Measurements from ENCODE around the gene ZFAND5.

Gene ZFAND5

DNA sequence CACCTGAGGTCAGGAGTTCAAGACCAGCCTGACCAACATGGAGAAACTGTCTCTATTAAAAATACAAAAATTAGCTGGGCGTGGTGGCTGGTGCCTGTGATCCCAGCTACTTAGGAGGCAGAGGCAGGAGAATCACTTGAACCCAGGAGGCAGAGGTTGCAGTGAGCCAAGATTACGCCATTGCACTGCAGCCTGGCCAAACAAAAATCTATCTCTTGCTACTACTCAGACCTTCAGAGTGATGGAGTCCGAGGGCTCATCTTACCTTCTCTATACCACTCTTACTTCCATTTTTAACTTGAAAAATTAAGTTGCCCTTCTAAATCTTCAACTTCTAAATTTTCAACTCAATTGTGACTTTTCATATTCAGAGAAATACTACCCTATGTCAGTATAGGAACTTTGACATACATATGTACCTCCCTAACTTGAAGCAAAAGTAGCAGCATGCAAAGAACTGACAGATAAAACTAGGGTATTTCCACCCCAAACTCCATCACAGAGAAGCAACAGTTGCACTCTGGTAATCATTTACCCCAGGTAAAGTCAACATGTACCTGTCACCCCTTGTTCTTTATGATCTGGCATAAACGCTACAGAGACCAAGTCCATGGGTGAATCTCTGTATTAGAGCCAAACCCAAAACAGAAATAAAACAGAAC, 11.4 kb downstream of the ZFAND5 start:
- Mint-ChIP-seq H3K27me3 (ENCODE audit: low read depth) (no peaks in the 10 kb centered on the region), H3K4me3 (no peak overlapping the region), H3K27ac (no peak overlapping the region), H3K9me3 (no peaks in the 10 kb centered on the region), H3K36me3 (ENCODE audit: low read depth) (peaks cover 49% of the 10 kb centered on the region), H3K4me1 (ENCODE audit: low read depth) (peaks cover 26% of the 10 kb centered on the region)

- H3K4me1 Mint-ChIP-seq (ENCODE audit: low read depth) = peaks cover 22% of the 10 kb centered on the region
- H3K4me3 Mint-ChIP-seq = no peak overlapping the region
- peaks cover 46% of the 10 kb centered on the region for H3K36me3 Mint-ChIP-seq (ENCODE audit: low read depth)
- no peaks in the 10 kb centered on the region for H3K9me3 Mint-ChIP-seq
- H3K27me3 Mint-ChIP-seq (ENCODE audit: low read depth) = no peaks in the 10 kb centered on the region
- H3K27ac Mint-ChIP-seq = no peak overlapping the region
Observed at GRCh38 chr9:72352911-72353388, 12.1 kb downstream of the ZFAND5 start.

- H3K4me3 Mint-ChIP-seq = no peak overlapping the region
Observed at GRCh38 chr9:72351538-72352453, 13.2 kb downstream of the ZFAND5 start.

GRCh38 chr9:72349911-72350310, 15.1 kb downstream of the ZFAND5 start:
- peaks cover 19% of the 10 kb centered on the region for H3K36me3 Mint-ChIP-seq (ENCODE audit: low read depth)
- H3K4me3 Mint-ChIP-seq = no peak overlapping the region
- no peak overlapping the region for H3K27ac Mint-ChIP-seq
- no peaks in the 10 kb centered on the region for H3K27me3 Mint-ChIP-seq (ENCODE audit: low read depth)
- H3K4me1 Mint-ChIP-seq (ENCODE audit: low read depth) = peaks cover 2% of the 10 kb centered on the region
- H3K9me3 Mint-ChIP-seq = no peaks in the 10 kb centered on the region

More at GRCh38 chr9:72351538-72352453, 13.2 kb downstream of the ZFAND5 start:
- Mint-ChIP-seq H3K36me3 (ENCODE audit: low read depth) (peaks cover 38% of the 10 kb centered on the region), H3K4me1 (ENCODE audit: low read depth) (peaks cover 13% of the 10 kb centered on the region), H3K9me3 (no peaks in the 10 kb centered on the region), H3K27me3 (ENCODE audit: low read depth) (no peaks in the 10 kb centered on the region), H3K27ac (no peak overlapping the region)

- Mint-ChIP-seq H3K4me1 (ENCODE audit: low read depth) (no peaks in the 10 kb centered on the region), H3K4me3 (no peak overlapping the region), H3K27ac (no peak overlapping the region), H3K36me3 (ENCODE audit: low read depth) (peaks cover 14% of the 10 kb centered on the region), H3K27me3 (ENCODE audit: low read depth) (no peaks in the 10 kb centered on the region), H3K9me3 (no peaks in the 10 kb centered on the region)
Observed at GRCh38 chr9:72349240-72349639, 15.8 kb downstream of the ZFAND5 start.

- H3K9me3 Mint-ChIP-seq = no peaks in the 10 kb centered on the region
- H3K36me3 Mint-ChIP-seq (ENCODE audit: low read depth) = peaks cover 2% of the 10 kb centered on the region
- H3K27ac Mint-ChIP-seq = no peak overlapping the region
- no peaks in the 10 kb centered on the region for H3K4me1 Mint-ChIP-seq (ENCODE audit: low read depth)
- H3K4me3 Mint-ChIP-seq = no peak overlapping the region
- no peaks in the 10 kb centered on the region for H3K27me3 Mint-ChIP-seq (ENCODE audit: low read depth)
Observed at GRCh38 chr9:72346333-72346732, 18.7 kb downstream of the ZFAND5 start.

DNA sequence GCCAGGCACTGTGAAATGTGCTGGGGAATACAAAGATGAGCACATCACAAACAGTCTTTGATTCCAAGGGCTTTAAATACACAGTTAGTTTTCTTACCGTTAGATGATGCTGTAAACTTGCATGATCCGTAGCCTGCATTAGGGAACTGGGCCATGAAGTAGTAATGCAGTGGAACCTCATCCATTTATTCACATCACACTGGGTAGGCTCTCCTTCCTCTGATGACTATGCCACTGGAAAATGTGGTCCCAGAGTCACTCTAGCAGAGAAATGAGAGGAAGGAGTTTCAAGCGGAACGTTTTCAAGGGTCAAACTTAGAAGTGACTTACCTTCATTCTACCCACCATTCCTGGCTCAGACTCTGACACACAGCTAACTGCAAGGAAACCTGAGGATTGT, 26.4 kb downstream of the ZFAND5 start:
- Mint-ChIP-seq H3K27me3 (ENCODE audit: low read depth) (no peaks in the 10 kb centered on the region), H3K4me3 (no peak overlapping the region), H3K27ac (no peak overlapping the region), H3K36me3 (ENCODE audit: low read depth) (no peaks in the 10 kb centered on the region), H3K4me1 (ENCODE audit: low read depth) (no peaks in the 10 kb centered on the region), H3K9me3 (no peaks in the 10 kb centered on the region)

- H3K36me3 Mint-ChIP-seq (ENCODE audit: low read depth) = no peaks in the 10 kb centered on the region
- no peaks in the 10 kb centered on the region for H3K4me1 Mint-ChIP-seq (ENCODE audit: low read depth)
- H3K27ac Mint-ChIP-seq = no peak overlapping the region
- no peaks in the 10 kb centered on the region for H3K27me3 Mint-ChIP-seq (ENCODE audit: low read depth)
- no peak overlapping the region for H3K4me3 Mint-ChIP-seq
- no peaks in the 10 kb centered on the region for H3K9me3 Mint-ChIP-seq
Observed at GRCh38 chr9:72337286-72337685, 27.7 kb downstream of the ZFAND5 start.

- Mint-ChIP-seq H3K4me1 (ENCODE audit: low read depth) (no peaks in the 10 kb centered on the region), H3K9me3 (no peaks in the 10 kb centered on the region), H3K27me3 (ENCODE audit: low read depth) (peaks cover 3% of the 10 kb centered on the region), H3K27ac (no peak overlapping the region), H3K36me3 (ENCODE audit: low read depth) (no peaks in the 10 kb centered on the region), H3K4me3 (no peak overlapping the region)
Observed at GRCh38 chr9:72334658-72335337, 30.2 kb downstream of the ZFAND5 start.

GRCh38 chr9:72333709-72334108, 31.3 kb downstream of the ZFAND5 start:
- Mint-ChIP-seq H3K27me3 (ENCODE audit: low read depth) (peaks cover 3% of the 10 kb centered on the region), H3K9me3 (no peaks in the 10 kb centered on the region), H3K4me3 (no peak overlapping the region), H3K4me1 (ENCODE audit: low read depth) (no peaks in the 10 kb centered on the region), H3K36me3 (ENCODE audit: low read depth) (no peaks in the 10 kb centered on the region), H3K27ac (no peak overlapping the region)

DNA sequence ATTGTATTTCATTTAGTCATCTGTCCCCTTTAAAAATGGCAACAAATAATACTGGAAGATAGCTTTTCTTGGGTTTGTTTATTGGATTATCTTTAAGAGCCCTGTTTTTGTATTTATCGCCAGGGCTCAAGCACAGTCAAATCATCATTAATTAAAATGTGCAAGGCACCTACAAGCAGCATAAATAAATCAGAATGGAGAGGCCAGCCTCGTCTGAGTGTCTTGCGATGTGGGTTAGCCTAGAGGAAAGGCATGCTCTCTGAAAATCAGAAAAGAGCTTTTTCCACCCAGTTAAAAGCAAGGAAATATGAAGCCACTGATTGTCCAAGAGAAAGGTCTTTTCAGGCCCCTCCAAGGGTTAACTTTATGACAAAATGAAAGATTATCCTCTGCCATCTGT, 31.8 kb downstream of the ZFAND5 start:
- H3K27me3 Mint-ChIP-seq (ENCODE audit: low read depth) = peaks cover 3% of the 10 kb centered on the region
- H3K4me3 Mint-ChIP-seq = no peak overlapping the region
- no peaks in the 10 kb centered on the region for H3K4me1 Mint-ChIP-seq (ENCODE audit: low read depth)
- no peak overlapping the region for H3K27ac Mint-ChIP-seq
- H3K36me3 Mint-ChIP-seq (ENCODE audit: low read depth) = no peaks in the 10 kb centered on the region
- H3K9me3 Mint-ChIP-seq = no peaks in the 10 kb centered on the region

GRCh38 chr9:72332351-72332750, 32.7 kb downstream of the ZFAND5 start:
- Mint-ChIP-seq H3K4me1 (ENCODE audit: low read depth) (no peaks in the 10 kb centered on the region), H3K9me3 (no peaks in the 10 kb centered on the region), H3K4me3 (no peak overlapping the region), H3K27ac (no peak overlapping the region), H3K27me3 (ENCODE audit: low read depth) (peaks cover 3% of the 10 kb centered on the region), H3K36me3 (ENCODE audit: low read depth) (no peaks in the 10 kb centered on the region)

- H3K36me3 Mint-ChIP-seq (ENCODE audit: low read depth) = no peaks in the 10 kb centered on the region
Observed at GRCh38 chr9:72327631-72328030, 37.4 kb downstream of the ZFAND5 start.

GRCh38 chr9:72326641-72327040, 38.4 kb downstream of the ZFAND5 start:
- no peak overlapping the region for H3K4me3 Mint-ChIP-seq
- peaks cover 12% of the 10 kb centered on the region for H3K27me3 Mint-ChIP-seq (ENCODE audit: low read depth)
- H3K36me3 Mint-ChIP-seq (ENCODE audit: low read depth) = no peaks in the 10 kb centered on the region
- no peaks in the 10 kb centered on the region for H3K9me3 Mint-ChIP-seq
- no peaks in the 10 kb centered on the region for H3K4me1 Mint-ChIP-seq (ENCODE audit: low read depth)
- H3K27ac Mint-ChIP-seq = no peak overlapping the region

More at GRCh38 chr9:72327631-72328030, 37.4 kb downstream of the ZFAND5 start:
- H3K9me3 Mint-ChIP-seq = no peaks in the 10 kb centered on the region
- peaks cover 12% of the 10 kb centered on the region for H3K27me3 Mint-ChIP-seq (ENCODE audit: low read depth)
- H3K4me1 Mint-ChIP-seq (ENCODE audit: low read depth) = no peaks in the 10 kb centered on the region
- H3K27ac Mint-ChIP-seq = no peak overlapping the region
- H3K4me3 Mint-ChIP-seq = no peak overlapping the region
